ENCODE data around the gene GLRX3.

DNA sequence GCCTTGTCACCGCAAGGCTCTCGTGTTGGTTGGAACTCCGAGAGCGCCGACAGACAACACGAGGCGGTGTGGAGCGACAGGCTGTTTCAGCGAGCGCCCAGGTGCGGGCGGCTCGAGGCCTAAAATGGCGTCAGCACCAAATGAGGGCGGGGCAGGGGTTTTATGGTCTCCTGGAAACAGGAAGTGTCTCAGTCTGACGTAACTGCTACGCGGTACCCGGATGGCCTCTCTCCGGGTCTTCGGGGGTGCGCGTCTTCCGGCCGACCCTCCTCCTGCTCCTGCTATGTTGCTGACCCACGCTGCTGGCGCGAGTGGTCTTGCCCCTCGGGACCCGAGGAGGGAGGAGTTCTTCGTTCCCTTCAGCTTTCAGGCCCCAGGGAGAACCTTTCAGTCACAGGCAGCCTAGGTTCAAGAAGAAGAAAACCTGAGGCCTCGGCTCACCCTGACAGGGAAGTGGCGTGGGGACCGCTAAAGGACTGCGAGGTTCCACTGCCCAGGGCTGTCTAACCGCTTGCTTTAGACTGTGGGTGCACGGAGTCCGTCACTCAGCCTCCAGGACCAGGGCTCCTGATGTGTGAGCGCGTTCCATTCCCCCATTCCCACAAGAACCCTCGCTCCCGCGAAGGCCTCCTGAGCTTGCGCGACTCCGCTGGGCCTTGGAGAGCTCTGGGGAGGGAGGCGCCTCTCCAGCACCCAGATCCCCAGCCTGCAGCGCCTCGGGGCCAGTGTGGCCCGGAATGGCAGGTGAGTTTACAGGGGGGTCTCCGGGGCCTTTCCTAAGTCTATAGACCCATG, 77.3 kb downstream of the GLRX3 start:
- TF ChIP-seq GATA3 (IDR thresholded peaks at IDR 0.05; ENCODE audit: low read depth, low read length) (no peak), GATA2 (IDR thresholded peaks at IDR 0.05; ENCODE audit: low read depth, low read length) (no peak)

Measured in SH-SY5Y (cell line).